ENCODE results near the gene PLEKHM3. TPM values are rescaled to one million over a fixed set of nuclear protein-coding genes. Genes with fewer than 3 reads are reported as not detected.

Gene PLEKHM3
- total and polyA plus RNA-seq, 2 experiments from 2014 or later: 3.9 to 8.8 TPM

- TF ChIP-seq CTCF (conservative IDR thresholded peaks at IDR 0.05; ENCODE audit: low read depth in 2 of 2): no peak
- TF ChIP-seq STAT1 (IDR thresholded peaks at IDR 0.05; ENCODE audit: unreplicated experiment): no peak
- TF ChIP-seq ZNF331 (CRISPR knock-in tag; IDR thresholded peaks at IDR 0.05; ENCODE audit: low read depth): no peak
- no peak for TF ChIP-seq JUNB (IDR thresholded peaks at IDR 0.05; ENCODE audit: unreplicated experiment)
- no peak for TF ChIP-seq POLR2AphosphoS5 (IDR thresholded peaks at IDR 0.05; ENCODE audit: low read depth)
- no peak for TF ChIP-seq ZNF114 (CRISPR knock-in tag; IDR thresholded peaks at IDR 0.05)
Measured at GRCh38 chr2:207881902-207882301, 143.4 kb downstream of the PLEKHM3 start (continued).

- TF ChIP-seq EZH2phosphoT487 (IDR thresholded peaks at IDR 0.05; ENCODE audit: unreplicated experiment) (no peak), JUNB (IDR thresholded peaks at IDR 0.05; ENCODE audit: unreplicated experiment) (no peak), CTCF (conservative IDR thresholded peaks at IDR 0.05; ENCODE audit: low read depth in 2 of 2) (no peak), EZH2 (IDR thresholded peaks at IDR 0.05; ENCODE audit: low read depth, unreplicated experiment) (no peak), NANOG (IDR thresholded peaks at IDR 0.05; ENCODE audit: borderline replicate concordance) (no peak)
- Histone ChIP-seq H3F3A (replicated peaks; ENCODE audit: low read depth) (no peaks in the 10 kb centered on the region), H3K4me2 (no peak overlapping the region), H3K4me1 (ENCODE audit: insufficient read depth) (peaks cover 7% of the 10 kb centered on the region; the same call in 1 of the 2 replicates), H3K79me2 (replicated peaks; ENCODE audit: insufficient read depth) (no peaks in the 10 kb centered on the region), H4K20me1 (replicated peaks; ENCODE audit: insufficient read depth) (no peaks in the 10 kb centered on the region), H3K27ac (ENCODE audit: low read depth) (no peak overlapping the region), H3K4me3 (no peak overlapping the region), H3K27me3 (ENCODE audit: insufficient read depth) (no peaks in the 10 kb centered on the region), H2AFZ (no peak overlapping the region), H3K9me2 (ENCODE audit: insufficient read depth) (no peaks in the 10 kb centered on the region), H3K36me3 (ENCODE audit: insufficient read depth) (no peaks in the 10 kb centered on the region)
- Mint-ChIP-seq H3K4me3 (no peak overlapping the region), H3K9me3 (no peaks in the 10 kb centered on the region), H3K4me1 (peaks cover 14% of the 10 kb centered on the region; the same call in 2 of the 3 replicates), H3K27ac (no peak overlapping the region), H3K36me3 (ENCODE audit: low read depth) (no peaks in the 10 kb centered on the region), H3K27me3 (ENCODE audit: insufficient read depth, low read depth, poor library complexity) (peaks cover 2% of the 10 kb centered on the region)
- no peak for DNase-seq (ENCODE audit: low spot score)
- peak; percentile 35; the same call in 2 of the 3 replicates for ATAC-seq
Measured at GRCh38 chr2:207879536-207879935, 145.8 kb downstream of the PLEKHM3 start.

- H3K4me3 ChIP-seq: no peak overlapping the region
- no peak overlapping the region for H3K4me2 ChIP-seq
- H3K79me2 ChIP-seq (replicated peaks; ENCODE audit: insufficient read depth): no peaks in the 10 kb centered on the region
- Mint-ChIP-seq H3K27ac (no peak overlapping the region), H3K36me3 (ENCODE audit: low read depth) (no peaks in the 10 kb centered on the region), H3K27me3 (ENCODE audit: insufficient read depth, low read depth, poor library complexity) (peaks cover 2% of the 10 kb centered on the region), H3K9me3 (no peaks in the 10 kb centered on the region), H3K4me1 (peaks cover 24% of the 10 kb centered on the region), H3K4me3 (no peak overlapping the region)
- peaks cover 12% of the 10 kb centered on the region for H3K4me1 ChIP-seq (ENCODE audit: insufficient read depth)
- H3K27me3 ChIP-seq (ENCODE audit: insufficient read depth): no peaks in the 10 kb centered on the region
- ATAC-seq: peak; percentile 63
- no peaks in the 10 kb centered on the region for H3K36me3 ChIP-seq (ENCODE audit: insufficient read depth)
- no peaks in the 10 kb centered on the region for H3F3A ChIP-seq (replicated peaks; ENCODE audit: low read depth)
- no peaks in the 10 kb centered on the region for H4K20me1 ChIP-seq (replicated peaks; ENCODE audit: insufficient read depth)
- H3K27ac ChIP-seq (ENCODE audit: low read depth): no peak overlapping the region
- no peaks in the 10 kb centered on the region for H3K9me2 ChIP-seq (ENCODE audit: insufficient read depth)
- H2AFZ ChIP-seq: no peak overlapping the region
- DNase-seq (ENCODE audit: low spot score): no peak
- no peak for TF ChIP-seq NANOG (IDR thresholded peaks at IDR 0.05; ENCODE audit: borderline replicate concordance)
- TF ChIP-seq CTCF (conservative IDR thresholded peaks at IDR 0.05; ENCODE audit: low read depth in 2 of 2): no peak
- no peak for TF ChIP-seq JUNB (IDR thresholded peaks at IDR 0.05; ENCODE audit: unreplicated experiment)
- no peak for TF ChIP-seq EZH2 (IDR thresholded peaks at IDR 0.05; ENCODE audit: low read depth, unreplicated experiment)
- TF ChIP-seq REST (IDR thresholded peaks at IDR 0.05; ENCODE audit: unreplicated experiment): no peak
- no peak for TF ChIP-seq ZNF114 (CRISPR knock-in tag; IDR thresholded peaks at IDR 0.05)
- no peak for TF ChIP-seq EZH2phosphoT487 (IDR thresholded peaks at IDR 0.05; ENCODE audit: unreplicated experiment)
- TF ChIP-seq STAT1 (IDR thresholded peaks at IDR 0.05; ENCODE audit: unreplicated experiment): no peak
- no peak for TF ChIP-seq ZNF331 (CRISPR knock-in tag; IDR thresholded peaks at IDR 0.05; ENCODE audit: low read depth)
Measured at GRCh38 chr2:207876842-207877535, 148.3 kb downstream of the PLEKHM3 start.

All from GM23338 (cell line).